LoVo (cell line): ENCODE results near the gene JCAD.
"Not testable (repeated sequence)": the region's sequence is repeated elsewhere in the genome, so short reads cannot be mapped to it uniquely, and the experiment has no call there.

Experiments used
- DNase-seq: peaks from one replicate; pipeline ENCODE4 v3.0.0-alpha.2; 2016; ENCODE audit warnings: low spot score

Gene JCAD

GRCh38 chr10:30059209-30060107, at the start of gene JCAD:
TSS of gene JCAD (minus strand) at chr10:30059586. CDS start at chr10:30047812, 11,774 bp downstream.
- peak; percentile 68 for DNase-seq

GRCh38 chr10:30106987-30107386, 47.6 kb upstream of the JCAD start:
- no peak for DNase-seq

GRCh38 chr10:30103595-30104320, 44.4 kb upstream of the JCAD start:
- no peak for DNase-seq

- not testable (repeated sequence) for DNase-seq
Measured at GRCh38 chr10:30099706-30100105, 40.3 kb upstream of the JCAD start.

GRCh38 chr10:30099101-30099500, 39.7 kb upstream of the JCAD start:
- DNase-seq = no peak

GRCh38 chr10:30098629-30099028, 39.2 kb upstream of the JCAD start:
- DNase-seq = no peak

- DNase-seq = no peak
Measured at GRCh38 chr10:30096564-30096963, 37.2 kb upstream of the JCAD start.

- DNase-seq = no peak
Measured at GRCh38 chr10:30095631-30096422, 36.4 kb upstream of the JCAD start.

GRCh38 chr10:30094601-30095000, 35.2 kb upstream of the JCAD start:
- no peak for DNase-seq

GRCh38 chr10:30093303-30093950, 34.0 kb upstream of the JCAD start:
- no peak for DNase-seq

GRCh38 chr10:30092151-30092790, 32.9 kb upstream of the JCAD start:
- no peak for DNase-seq

GRCh38 chr10:30091136-30091535, 31.8 kb upstream of the JCAD start:
- no peak for DNase-seq

- DNase-seq = no peak
Measured at GRCh38 chr10:30088178-30088577, 28.8 kb upstream of the JCAD start.

- no peak for DNase-seq
Measured at GRCh38 chr10:30083934-30084333, 24.5 kb upstream of the JCAD start.

GRCh38 chr10:30081182-30081581, 21.8 kb upstream of the JCAD start:
- DNase-seq = no peak

- no peak for DNase-seq
Measured at GRCh38 chr10:30080161-30080560, 20.8 kb upstream of the JCAD start.

GRCh38 chr10:30079408-30079807, 20.0 kb upstream of the JCAD start:
- DNase-seq = no peak

- DNase-seq = no peak
Measured at GRCh38 chr10:30075481-30075880, 16.1 kb upstream of the JCAD start.

- DNase-seq = no peak
Measured at GRCh38 chr10:30074933-30075332, 15.5 kb upstream of the JCAD start.

GRCh38 chr10:30074090-30074489, 14.7 kb upstream of the JCAD start:
- no peak for DNase-seq

- DNase-seq = no peak
Measured at GRCh38 chr10:30073767-30074060, 14.3 kb upstream of the JCAD start.
